DND-41 (cell line): ENCODE data around the gene LDLRAD2.

Source experiments
- ATAC-seq: fragments of 200-7000 bp; cut with Tn5 transposase; 3 replicates; pipeline ENCODE4 v1.9.1; 2021; ENCODE audit warnings: low read depth; ENCODE audit not compliant: insufficient read depth
- DNase-seq: peaks from one replicate; pipeline ENCODE4 v3.0.0-alpha.2; 2020
- H2AFZ ChIP-seq: 2 replicates; pipeline ENCODE4 v1.6.0; 2012; ENCODE audit warnings: low read depth, low read length
- H3K27ac ChIP-seq: 2 replicates; pipeline ENCODE4 v1.5.1; 2012; ENCODE audit warnings: low read length, inconsistent platforms
- H3K27me3 ChIP-seq: fragments of 200-600 bp; sonication (generic); 2 replicates; pipeline ENCODE4 v1.6.0; 2012; ENCODE audit warnings: low read length, mild to moderate bottlenecking, inconsistent platforms; ENCODE audit not compliant: insufficient read depth, poor library complexity
- H3K36me3 ChIP-seq: 2 replicates; pipeline ENCODE4 v1.5.1; 2012; ENCODE audit warnings: low read length, inconsistent platforms; ENCODE audit not compliant: insufficient read depth
- H3K4me1 ChIP-seq: 2 replicates; pipeline ENCODE4 v1.5.1; 2012; ENCODE audit warnings: mild to moderate bottlenecking, low read length; ENCODE audit not compliant: insufficient read depth
- H3K4me2 ChIP-seq: 2 replicates; pipeline ENCODE4 v1.6.0; 2012; ENCODE audit warnings: mild to moderate bottlenecking, moderate library complexity, low read length, inconsistent platforms; ENCODE audit not compliant: insufficient read depth
- H3K4me3 ChIP-seq, 2 experiments: fragments of 200-600 bp in 1 of 2; shearing (Covaris generic) in 1 of 2; 2 replicates each; pipeline ENCODE4 v1.5.1; 2012 to 2016; ENCODE audit warnings: inconsistent platforms in 2 of 2, low read length in 2 of 2, mild to moderate bottlenecking in 2 of 2, low read depth in 1 of 2, moderate library complexity in 1 of 2
- H3K79me2 ChIP-seq: 2 replicates; pipeline ENCODE4 v1.6.0; 2012; ENCODE audit warnings: low read length, inconsistent platforms; ENCODE audit not compliant: insufficient read depth
- H3K9ac ChIP-seq: 2 replicates; pipeline ENCODE4 v1.6.0; 2012; ENCODE audit warnings: low read depth, mild to moderate bottlenecking, inconsistent platforms, low read length, moderate library complexity
- H3K9me3 ChIP-seq: 2 replicates; pipeline ENCODE4 v1.5.1; 2012; ENCODE audit warnings: low read length, moderate library complexity, mild to moderate bottlenecking, inconsistent platforms; ENCODE audit not compliant: insufficient read depth, severe bottlenecking
- H4K20me1 ChIP-seq: 2 replicates; pipeline ENCODE4 v1.6.0; 2012; ENCODE audit warnings: low read length; ENCODE audit not compliant: insufficient read depth
- CTCF ChIP-seq: IDR thresholded peaks from 2 replicates; pipeline ENCODE4 v1.5.1; 2012; ENCODE audit warnings: borderline replicate concordance, low read length, moderate library complexity, mild to moderate bottlenecking; ENCODE audit not compliant: poor library complexity, severe bottlenecking; ENCODE audit errors: extremely low read depth
- EZH2 ChIP-seq: IDR thresholded peaks from 3 replicates; pipeline ENCODE4 v1.6.1; 2012; ENCODE audit warnings: borderline replicate concordance, low read depth, mild to moderate bottlenecking, moderate library complexity, low read length, inconsistent platforms; ENCODE audit not compliant: severe bottlenecking

LDLRAD2 gene

GRCh38 chr1:21836010-21836409 is 23.9 kb downstream of the LDLRAD2 start:
- Histone ChIP-seq H3K79me2 (no peaks in the 10 kb centered on the region), H3K9me3 (peaks cover 12% of the 10 kb centered on the region), H3K27ac (no peak overlapping the region), H3K4me3 (no peak overlapping the region), H3K4me1 (no peaks in the 10 kb centered on the region), H3K36me3 (no peaks in the 10 kb centered on the region), H3K4me2 (no peak overlapping the region), H3K27me3 (no peaks in the 10 kb centered on the region), H4K20me1 (no peaks in the 10 kb centered on the region), H2AFZ (no peak overlapping the region), H3K9ac (no peak overlapping the region)
- TF ChIP-seq EZH2 (no peak), CTCF (no peak)
- ATAC-seq, result no peak
- DNase-seq, result no peak

GRCh38 chr1:21836729-21837128 is 24.7 kb downstream of the LDLRAD2 start:
- TF ChIP-seq CTCF (no peak), EZH2 (no peak)
- H3K36me3 ChIP-seq, result no peaks in the 10 kb centered on the region
- DNase-seq, result no peak

GRCh38 chr1:21837476-21837875 is 25.4 kb downstream of the LDLRAD2 start:
- no peaks in the 10 kb centered on the region for H3K79me2 ChIP-seq
- no peak for ATAC-seq
- no peak overlapping the region for H3K9ac ChIP-seq
- no peak overlapping the region for H2AFZ ChIP-seq
- no peak overlapping the region for H3K4me3 ChIP-seq
- H3K36me3 ChIP-seq, result no peaks in the 10 kb centered on the region
- no peak overlapping the region for H3K27ac ChIP-seq
- no peaks in the 10 kb centered on the region for H3K4me1 ChIP-seq
- H3K9me3 ChIP-seq, result peaks cover 12% of the 10 kb centered on the region
- no peak for DNase-seq
- H3K27me3 ChIP-seq, result no peaks in the 10 kb centered on the region
- no peak overlapping the region for H3K4me2 ChIP-seq
- no peaks in the 10 kb centered on the region for H4K20me1 ChIP-seq
- no peak for TF ChIP-seq EZH2
- TF ChIP-seq CTCF, result no peak

More at GRCh38 chr1:21836729-21837128, 24.7 kb downstream of the LDLRAD2 start:
- H3K9ac ChIP-seq, result no peak overlapping the region
- H4K20me1 ChIP-seq, result no peaks in the 10 kb centered on the region
- H3K4me1 ChIP-seq, result no peaks in the 10 kb centered on the region
- no peaks in the 10 kb centered on the region for H3K27me3 ChIP-seq
- no peak for ATAC-seq
- H2AFZ ChIP-seq, result no peak overlapping the region
- H3K79me2 ChIP-seq, result no peaks in the 10 kb centered on the region
- H3K27ac ChIP-seq, result no peak overlapping the region
- no peak overlapping the region for H3K4me3 ChIP-seq
- H3K9me3 ChIP-seq, result peaks cover 12% of the 10 kb centered on the region
- H3K4me2 ChIP-seq, result no peak overlapping the region
